Fibroblast of the aortic adventitia (primary cell): ENCODE data around the gene LSM8. TPM values are rescaled to one million over a fixed set of nuclear protein-coding genes. Genes with fewer than 3 reads are reported as not detected.

ENCODE experiments used
- DNase-seq: peaks from one replicate; pipeline ENCODE4 v3.0.0-alpha.2; 2010; ENCODE audit warnings: low read depth
- H3K4me3 ChIP-seq: 2 replicates; pipeline ENCODE4 v1.5.1; 2011; ENCODE audit warnings: low read depth, mild to moderate bottlenecking, control low read depth, low read length, moderate library complexity
- total RNA-seq: library from RNA; depleted of rRNA; stranded (reverse); fragments of >200 nt; gene quantifications from 2 replicates; pipeline ENCODE4 v1.2.3, GENCODE V29; 2012; ENCODE audit warnings: low replicate concordance
- TF ChIP-seq, protein P1 (sequence below): IDR thresholded peaks from 2 replicates; pipeline ENCODE4 v1.5.1; 2011; ENCODE audit warnings: mild to moderate bottlenecking, low read length, control low read depth, inconsistent platforms; ENCODE audit not compliant: insufficient read depth

Gene LSM8
- total RNA-seq, 1 donor: 49.3 TPM

DNA sequence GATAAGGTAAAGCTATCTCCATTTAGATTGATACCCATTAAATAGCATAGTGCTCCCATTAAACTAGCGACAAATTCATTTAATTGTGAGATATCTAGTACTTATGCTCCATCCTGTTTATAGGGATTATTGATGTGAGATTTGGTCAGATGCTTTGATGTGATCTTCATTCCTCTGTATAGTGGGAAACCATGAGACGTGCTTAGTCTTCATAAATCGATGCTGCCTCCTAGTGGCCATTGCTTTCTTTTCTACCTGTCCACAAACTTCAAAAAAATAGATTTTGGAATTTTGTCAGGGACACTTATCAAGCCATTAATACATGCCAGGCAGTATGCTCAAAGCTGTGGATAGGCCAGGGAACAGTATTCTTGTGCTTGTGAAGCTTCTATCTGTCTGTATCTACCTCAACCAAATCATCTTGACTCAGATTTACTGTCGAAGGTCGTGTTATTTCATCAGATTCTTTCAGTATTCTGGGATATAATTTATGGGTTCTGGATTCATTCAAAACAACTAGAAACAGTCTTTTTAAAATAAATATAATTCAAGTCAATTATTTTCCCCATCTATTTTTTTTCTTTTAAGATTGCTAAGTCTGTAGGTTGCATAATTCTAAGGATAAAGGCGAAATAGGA is 12.0 kb downstream of the LSM8 start:
- TF ChIP-seq, protein P1, sequence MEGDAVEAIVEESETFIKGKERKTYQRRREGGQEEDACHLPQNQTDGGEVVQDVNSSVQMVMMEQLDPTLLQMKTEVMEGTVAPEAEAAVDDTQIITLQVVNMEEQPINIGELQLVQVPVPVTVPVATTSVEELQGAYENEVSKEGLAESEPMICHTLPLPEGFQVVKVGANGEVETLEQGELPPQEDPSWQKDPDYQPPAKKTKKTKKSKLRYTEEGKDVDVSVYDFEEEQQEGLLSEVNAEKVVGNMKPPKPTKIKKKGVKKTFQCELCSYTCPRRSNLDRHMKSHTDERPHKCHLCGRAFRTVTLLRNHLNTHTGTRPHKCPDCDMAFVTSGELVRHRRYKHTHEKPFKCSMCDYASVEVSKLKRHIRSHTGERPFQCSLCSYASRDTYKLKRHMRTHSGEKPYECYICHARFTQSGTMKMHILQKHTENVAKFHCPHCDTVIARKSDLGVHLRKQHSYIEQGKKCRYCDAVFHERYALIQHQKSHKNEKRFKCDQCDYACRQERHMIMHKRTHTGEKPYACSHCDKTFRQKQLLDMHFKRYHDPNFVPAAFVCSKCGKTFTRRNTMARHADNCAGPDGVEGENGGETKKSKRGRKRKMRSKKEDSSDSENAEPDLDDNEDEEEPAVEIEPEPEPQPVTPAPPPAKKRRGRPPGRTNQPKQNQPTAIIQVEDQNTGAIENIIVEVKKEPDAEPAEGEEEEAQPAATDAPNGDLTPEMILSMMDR: peak; percentile 69
- no peak overlapping the region for H3K4me3 ChIP-seq
- peak; percentile 80 for DNase-seq

DNA sequence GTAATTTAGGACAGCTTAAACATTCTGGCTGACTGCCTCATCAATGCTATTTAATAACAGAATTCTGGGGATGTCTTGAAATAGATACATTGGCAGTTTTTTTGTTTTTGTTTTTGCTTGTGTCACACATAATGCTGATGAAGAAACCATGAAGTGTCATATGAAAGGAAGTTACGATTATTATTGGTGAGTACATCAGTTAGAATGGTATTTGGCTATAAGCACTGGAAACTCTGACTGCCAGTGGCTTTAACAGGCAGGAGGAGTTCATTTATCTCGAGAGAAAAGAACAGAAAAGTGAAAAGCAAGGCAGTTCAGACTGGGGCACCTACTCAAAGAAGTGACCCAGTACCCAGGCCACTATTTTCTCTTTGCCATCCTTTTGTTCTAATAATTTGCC is 18.1 kb downstream of the LSM8 start:
- no peak overlapping the region for H3K4me3 ChIP-seq
- no peak for DNase-seq
- TF ChIP-seq, protein P1: no peak

DNA sequence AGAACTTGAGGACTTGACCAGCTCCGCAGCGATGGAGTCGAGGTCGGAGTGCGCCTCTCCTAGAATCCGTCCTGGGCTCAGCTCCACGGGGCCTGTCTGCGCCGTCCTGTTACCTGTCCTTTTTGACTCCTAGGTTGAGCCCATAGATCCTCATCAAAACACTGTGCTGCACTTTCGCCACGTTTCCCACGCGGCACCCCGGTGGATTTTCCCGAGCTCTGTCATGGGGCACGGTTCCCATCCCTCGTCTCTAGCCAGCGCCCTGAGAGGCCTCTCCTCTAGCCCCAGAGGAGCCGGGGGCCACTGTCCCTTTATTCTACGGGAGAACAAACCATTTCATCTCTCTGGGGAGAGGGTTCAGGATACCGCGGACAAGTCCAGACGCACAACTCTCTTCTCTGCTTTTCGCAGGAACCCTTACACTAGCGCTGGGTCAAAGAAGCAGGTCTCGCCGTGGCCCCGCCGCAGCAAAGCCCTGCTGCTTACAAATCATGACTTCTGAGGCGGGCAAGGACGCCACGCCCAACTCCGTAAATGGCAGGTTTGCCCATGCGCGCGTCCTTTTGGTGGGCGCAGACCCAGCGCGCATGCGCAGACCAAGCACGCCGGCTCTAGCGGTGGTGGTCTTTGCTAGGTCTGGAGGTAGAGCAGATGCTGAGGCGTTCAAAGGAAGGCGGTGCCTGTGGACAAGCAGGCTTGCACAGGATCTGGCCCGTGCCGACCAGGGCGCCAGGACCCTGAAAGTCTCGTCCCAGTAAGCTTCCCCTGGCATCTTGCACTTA is 30.3 kb downstream of the LSM8 start:
- DNase-seq: peak; percentile 77
- H3K4me3 ChIP-seq: peak overlapping the region; percentile 77
- TF ChIP-seq, protein P1: no peak

DNA sequence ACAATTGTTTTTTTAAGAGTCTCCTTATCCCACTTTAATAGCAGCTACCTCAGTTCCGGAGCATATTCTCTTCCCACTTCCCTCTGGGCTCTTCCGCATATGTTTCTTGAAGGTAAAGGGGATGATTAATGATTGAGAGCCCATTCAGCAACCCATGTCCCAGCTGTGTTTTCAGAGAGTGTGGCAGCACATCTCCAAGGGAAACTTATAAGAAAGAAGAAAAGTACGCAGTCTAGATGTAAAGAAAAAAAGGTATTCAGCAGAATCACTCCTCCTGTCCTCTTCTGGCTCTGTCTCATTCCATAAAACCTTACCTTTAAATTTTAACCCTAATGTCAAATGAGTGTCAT is 30.8 kb downstream of the LSM8 start:
- TF ChIP-seq, protein P1: no peak
- no peak for DNase-seq
- H3K4me3 ChIP-seq: peak overlapping the region; percentile 77

DNA sequence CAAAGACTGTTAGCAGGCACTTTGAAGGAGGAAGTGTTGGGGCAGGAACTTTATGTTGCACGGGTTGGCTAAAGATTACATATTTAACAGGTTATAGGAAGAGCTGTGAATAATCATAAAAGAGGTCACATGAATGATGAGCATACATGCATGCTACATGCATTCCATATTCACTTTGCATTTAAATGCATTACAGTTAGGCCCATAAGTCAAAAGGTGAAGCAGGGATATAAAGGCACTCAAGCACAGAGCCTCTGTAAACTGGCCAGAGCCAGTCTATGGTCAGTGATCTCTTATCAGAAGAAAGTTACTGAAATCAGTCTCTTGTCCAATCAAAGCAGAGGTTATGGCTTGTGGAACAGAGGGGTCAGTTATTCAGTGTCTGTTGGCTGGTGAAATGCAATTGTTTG is 33.3 kb downstream of the LSM8 start:
- TF ChIP-seq, protein P1: no peak
- H3K4me3 ChIP-seq: no peak overlapping the region
- no peak for DNase-seq

DNA sequence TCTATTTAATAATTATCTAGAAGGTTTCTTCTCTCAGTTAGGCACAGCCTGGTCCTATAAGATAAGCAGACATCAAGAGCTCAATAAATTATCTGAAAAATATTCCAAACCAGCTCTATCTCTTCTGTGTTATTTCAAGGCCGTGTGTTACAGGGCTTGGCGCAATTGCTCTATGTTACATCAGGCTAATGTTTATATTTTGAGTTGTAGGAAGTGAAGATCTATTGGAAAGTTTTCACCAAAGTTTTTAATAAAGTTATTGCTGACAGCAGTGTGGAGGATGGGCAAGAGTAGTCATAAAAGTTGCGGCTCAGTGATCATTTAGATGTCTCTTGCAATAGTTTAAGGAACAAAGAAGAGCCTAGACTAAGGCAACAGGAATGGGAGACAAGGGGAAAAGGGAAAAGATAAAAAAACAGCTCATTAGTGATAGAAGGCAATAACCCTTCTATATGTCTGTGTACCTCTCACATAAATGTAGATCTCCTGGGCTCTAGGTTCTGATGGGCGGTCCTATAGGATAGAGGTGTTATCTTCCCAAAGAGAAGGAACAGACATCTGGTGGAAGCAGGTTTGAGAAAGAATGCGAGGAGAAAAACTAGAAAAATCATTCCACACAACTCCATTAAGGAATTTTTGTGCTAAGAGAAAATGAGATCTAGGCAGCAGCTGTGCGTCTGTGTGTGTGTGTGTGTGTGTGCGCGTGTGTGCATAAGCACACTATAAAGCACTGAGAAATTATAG is 34.6 kb downstream of the LSM8 start:
- TF ChIP-seq, protein P1: no peak
- DNase-seq: peak; percentile 40
- no peak overlapping the region for H3K4me3 ChIP-seq
